Measurements from ENCODE around the gene ADARB1. TPM values are rescaled to one million over a fixed set of nuclear protein-coding genes. Genes with fewer than 3 reads are reported as not detected.

ADARB1 gene
- total and polyA plus RNA-seq, 2 experiments from 2014 or later = 4.8 to 14.8 TPM

GRCh38 chr21:45162809-45163208, 88.4 kb downstream of the ADARB1 start (continued):
- TF ChIP-seq ZNF462 (CRISPR knock-in tag; IDR thresholded peaks at IDR 0.05) (no peak), POLR2AphosphoS5 (IDR thresholded peaks at IDR 0.05; ENCODE audit: low read depth) (no peak), CREB1 (CRISPR knock-in tag; IDR thresholded peaks at IDR 0.05; ENCODE audit: low read depth) (no peak), ETS1 (IDR thresholded peaks at IDR 0.05) (no peak), NANOG (IDR thresholded peaks at IDR 0.05; ENCODE audit: borderline replicate concordance) (no peak), ZNF114 (CRISPR knock-in tag; IDR thresholded peaks at IDR 0.05) (no peak)

- Mint-ChIP-seq H3K4me1 (peaks cover 8% of the 10 kb centered on the region), H3K27ac (no peak overlapping the region), H3K4me3 (no peak overlapping the region), H3K36me3 (ENCODE audit: low read depth) (no peaks in the 10 kb centered on the region), H3K9me3 (no peaks in the 10 kb centered on the region), H3K27me3 (ENCODE audit: insufficient read depth, low read depth, poor library complexity) (peaks cover 4% of the 10 kb centered on the region)
- ATAC-seq = no peak
- no peak overlapping the region for H3K27ac ChIP-seq (ENCODE audit: low read depth)
- H3K9me2 ChIP-seq (ENCODE audit: insufficient read depth) = no peaks in the 10 kb centered on the region
- H3K4me2 ChIP-seq = no peak overlapping the region
- no peaks in the 10 kb centered on the region for H4K20me1 ChIP-seq (replicated peaks; ENCODE audit: insufficient read depth)
- no peak for TF ChIP-seq NANOG (IDR thresholded peaks at IDR 0.05; ENCODE audit: borderline replicate concordance)
- TF ChIP-seq POLR2AphosphoS5 (IDR thresholded peaks at IDR 0.05; ENCODE audit: low read depth) = no peak
- TF ChIP-seq EZH2 (IDR thresholded peaks at IDR 0.05; ENCODE audit: low read depth, unreplicated experiment) = no peak
- no peaks in the 10 kb centered on the region for H3K4me1 ChIP-seq (ENCODE audit: insufficient read depth)
- H3K79me2 ChIP-seq (replicated peaks; ENCODE audit: insufficient read depth) = no peaks in the 10 kb centered on the region
- no peak overlapping the region for H3K4me3 ChIP-seq
- no peaks in the 10 kb centered on the region for H3K27me3 ChIP-seq (ENCODE audit: insufficient read depth)
- H3F3A ChIP-seq (replicated peaks; ENCODE audit: low read depth) = no peaks in the 10 kb centered on the region
- H2AFZ ChIP-seq = no peak overlapping the region
- H3K36me3 ChIP-seq (ENCODE audit: insufficient read depth) = no peaks in the 10 kb centered on the region
- no peak for DNase-seq (ENCODE audit: low spot score)
These were observed 89.2 kb downstream of the ADARB1 start for GRCh38 chr21:45163413-45164123.
